ENCODE measurements around the gene PTPRG.

The PTPRG gene

DNA sequence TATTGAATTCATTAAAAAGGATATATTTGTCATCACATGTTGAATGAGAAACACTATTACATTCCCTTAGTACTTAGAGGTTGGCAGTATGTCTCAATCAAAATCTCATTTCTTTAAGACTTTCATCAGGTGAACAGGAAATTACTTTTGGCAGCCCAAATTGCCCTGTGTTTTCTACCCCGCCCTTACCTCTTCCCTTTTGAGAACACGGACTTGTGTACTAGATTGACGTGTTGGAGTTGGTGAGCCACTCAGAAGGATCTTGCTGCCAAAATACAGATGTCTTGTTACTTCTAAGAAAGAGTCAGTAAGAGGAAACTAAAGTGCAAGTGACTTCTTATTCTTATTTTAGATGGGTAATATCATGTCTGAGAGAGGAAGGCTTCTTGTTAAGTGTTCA lies 425.1 kb downstream of the PTPRG start:
- no peak overlapping the region for H3K9ac ChIP-seq
- H3K36me3 ChIP-seq (ENCODE audit: control insufficient read depth, insufficient read depth, low read length): no peaks in the 10 kb centered on the region
- H3K4me1 ChIP-seq: peaks cover 5% of the 10 kb centered on the region
- no peaks in the 10 kb centered on the region for H3K9me3 ChIP-seq (ENCODE audit: control insufficient read depth, low read length)
- no peak overlapping the region for H3K4me2 ChIP-seq (ENCODE audit: low read length)
- H3K4me3 ChIP-seq (ENCODE audit: low read depth, low read length): no peak overlapping the region
- peaks cover 29% of the 10 kb centered on the region for H3K79me2 ChIP-seq
- no peaks in the 10 kb centered on the region for H3K27me3 ChIP-seq (ENCODE audit: control insufficient read depth, insufficient read depth, low read length)
- H2AFZ ChIP-seq: no peak overlapping the region
- H3K27ac ChIP-seq: no peak overlapping the region
- TF ChIP-seq, protein P1, sequence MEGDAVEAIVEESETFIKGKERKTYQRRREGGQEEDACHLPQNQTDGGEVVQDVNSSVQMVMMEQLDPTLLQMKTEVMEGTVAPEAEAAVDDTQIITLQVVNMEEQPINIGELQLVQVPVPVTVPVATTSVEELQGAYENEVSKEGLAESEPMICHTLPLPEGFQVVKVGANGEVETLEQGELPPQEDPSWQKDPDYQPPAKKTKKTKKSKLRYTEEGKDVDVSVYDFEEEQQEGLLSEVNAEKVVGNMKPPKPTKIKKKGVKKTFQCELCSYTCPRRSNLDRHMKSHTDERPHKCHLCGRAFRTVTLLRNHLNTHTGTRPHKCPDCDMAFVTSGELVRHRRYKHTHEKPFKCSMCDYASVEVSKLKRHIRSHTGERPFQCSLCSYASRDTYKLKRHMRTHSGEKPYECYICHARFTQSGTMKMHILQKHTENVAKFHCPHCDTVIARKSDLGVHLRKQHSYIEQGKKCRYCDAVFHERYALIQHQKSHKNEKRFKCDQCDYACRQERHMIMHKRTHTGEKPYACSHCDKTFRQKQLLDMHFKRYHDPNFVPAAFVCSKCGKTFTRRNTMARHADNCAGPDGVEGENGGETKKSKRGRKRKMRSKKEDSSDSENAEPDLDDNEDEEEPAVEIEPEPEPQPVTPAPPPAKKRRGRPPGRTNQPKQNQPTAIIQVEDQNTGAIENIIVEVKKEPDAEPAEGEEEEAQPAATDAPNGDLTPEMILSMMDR (IDR thresholded peaks at IDR 0.05): no peak

GRCh38 chr3:61989681-61990080 lies 428.3 kb downstream of the PTPRG start:
- Histone ChIP-seq H3K4me1 (peaks cover 5% of the 10 kb centered on the region), H3K27ac (no peak overlapping the region), H3K4me3 (ENCODE audit: low read depth, low read length) (no peak overlapping the region), H3K79me2 (peaks cover 37% of the 10 kb centered on the region), H2AFZ (no peak overlapping the region), H3K36me3 (ENCODE audit: control insufficient read depth, insufficient read depth, low read length) (no peaks in the 10 kb centered on the region), H3K9ac (no peak overlapping the region), H3K27me3 (ENCODE audit: control insufficient read depth, insufficient read depth, low read length) (no peaks in the 10 kb centered on the region), H3K4me2 (ENCODE audit: low read length) (no peak overlapping the region), H3K9me3 (ENCODE audit: control insufficient read depth, low read length) (no peaks in the 10 kb centered on the region)
- TF ChIP-seq, protein P1 (IDR thresholded peaks at IDR 0.05): no peak

- Histone ChIP-seq H3K9ac (no peak overlapping the region), H3K27me3 (ENCODE audit: control insufficient read depth, insufficient read depth, low read length) (no peaks in the 10 kb centered on the region), H2AFZ (no peak overlapping the region), H3K4me2 (ENCODE audit: low read length) (no peak overlapping the region), H3K4me1 (no peaks in the 10 kb centered on the region), H3K36me3 (ENCODE audit: control insufficient read depth, insufficient read depth, low read length) (no peaks in the 10 kb centered on the region), H3K79me2 (peaks cover 37% of the 10 kb centered on the region), H3K27ac (no peak overlapping the region), H3K4me3 (ENCODE audit: low read depth, low read length) (no peak overlapping the region), H3K9me3 (ENCODE audit: control insufficient read depth, low read length) (no peaks in the 10 kb centered on the region)
- TF ChIP-seq, protein P1 (IDR thresholded peaks at IDR 0.05): no peak
These were observed 429.1 kb downstream of the PTPRG start for GRCh38 chr3:61990327-61991027.

GRCh38 chr3:61991706-61992105 lies 430.3 kb downstream of the PTPRG start:
- no peaks in the 10 kb centered on the region for H3K9me3 ChIP-seq (ENCODE audit: control insufficient read depth, low read length)
- H3K9ac ChIP-seq: no peak overlapping the region
- H3K27ac ChIP-seq: no peak overlapping the region
- H2AFZ ChIP-seq: no peak overlapping the region
- no peaks in the 10 kb centered on the region for H3K36me3 ChIP-seq (ENCODE audit: control insufficient read depth, insufficient read depth, low read length)
- H3K4me2 ChIP-seq (ENCODE audit: low read length): no peak overlapping the region
- H3K79me2 ChIP-seq: peaks cover 41% of the 10 kb centered on the region
- no peak overlapping the region for H3K4me3 ChIP-seq (ENCODE audit: low read depth, low read length)
- H3K4me1 ChIP-seq: no peaks in the 10 kb centered on the region
- H3K27me3 ChIP-seq (ENCODE audit: control insufficient read depth, insufficient read depth, low read length): no peaks in the 10 kb centered on the region
- TF ChIP-seq, protein P1 (IDR thresholded peaks at IDR 0.05): no peak

- H3K9me3 ChIP-seq (ENCODE audit: control insufficient read depth, low read length): no peaks in the 10 kb centered on the region
- no peak overlapping the region for H2AFZ ChIP-seq
- no peak overlapping the region for H3K4me3 ChIP-seq (ENCODE audit: low read depth, low read length)
- H3K4me2 ChIP-seq (ENCODE audit: low read length): no peak overlapping the region
- TF ChIP-seq, protein P1 (IDR thresholded peaks at IDR 0.05): no peak
- no peak overlapping the region for H3K9ac ChIP-seq
- H3K79me2 ChIP-seq: peaks cover 43% of the 10 kb centered on the region
- peaks cover 9% of the 10 kb centered on the region for H3K4me1 ChIP-seq
- no peak overlapping the region for H3K27ac ChIP-seq
- no peaks in the 10 kb centered on the region for H3K36me3 ChIP-seq (ENCODE audit: control insufficient read depth, insufficient read depth, low read length)
- no peaks in the 10 kb centered on the region for H3K27me3 ChIP-seq (ENCODE audit: control insufficient read depth, insufficient read depth, low read length)
These were observed 435.0 kb downstream of the PTPRG start for GRCh38 chr3:61996366-61996765.

Data from parathyroid adenoma (tissue), 2 donors.